Astrocyte (in vitro differentiated cells and primary cell): ENCODE data around the gene CILP2.

Source experiments
- EZH2 ChIP-seq: IDR thresholded peaks from 2 replicates; pipeline ENCODE4 v1.6.1; 2012; ENCODE audit warnings: mild to moderate bottlenecking, low read length, inconsistent platforms; ENCODE audit not compliant: insufficient read depth
- TF ChIP-seq, protein P1 (sequence below): IDR thresholded peaks from 2 replicates; pipeline ENCODE4 v1.5.1; 2011; ENCODE audit warnings: low read depth, mild to moderate bottlenecking, inconsistent platforms, low read length, moderate library complexity; ENCODE audit not compliant: insufficient read depth

DNA sequence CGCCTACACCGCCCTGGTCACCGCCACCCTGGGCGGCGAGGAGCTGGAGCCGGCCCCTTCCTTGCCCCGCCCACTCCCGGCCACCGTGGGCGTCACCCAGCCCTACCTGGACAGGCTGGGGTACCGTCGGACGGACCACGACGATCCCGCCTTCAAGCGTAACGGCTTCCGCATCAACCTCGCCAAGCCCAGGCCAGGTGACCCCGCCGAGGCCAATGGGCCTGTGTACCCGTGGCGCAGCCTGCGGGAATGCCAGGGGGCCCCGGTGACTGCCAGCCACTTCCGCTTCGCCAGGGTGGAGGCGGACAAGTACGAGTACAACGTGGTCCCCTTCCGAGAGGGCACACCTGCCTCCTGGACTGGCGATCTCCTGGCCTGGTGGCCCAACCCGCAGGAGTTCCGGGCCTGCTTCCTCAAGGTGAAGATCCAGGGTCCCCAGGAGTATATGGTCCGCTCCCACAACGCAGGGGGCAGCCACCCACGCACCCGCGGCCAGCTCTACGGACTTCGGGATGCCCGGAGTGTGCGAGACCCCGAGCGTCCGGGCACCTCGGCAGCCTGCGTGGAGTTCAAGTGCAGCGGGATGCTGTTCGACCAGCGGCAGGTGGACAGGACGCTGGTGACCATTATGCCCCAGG, 7.0 kb downstream of the CILP2 start:
- no peak for TF ChIP-seq EZH2
- TF ChIP-seq, protein P1, sequence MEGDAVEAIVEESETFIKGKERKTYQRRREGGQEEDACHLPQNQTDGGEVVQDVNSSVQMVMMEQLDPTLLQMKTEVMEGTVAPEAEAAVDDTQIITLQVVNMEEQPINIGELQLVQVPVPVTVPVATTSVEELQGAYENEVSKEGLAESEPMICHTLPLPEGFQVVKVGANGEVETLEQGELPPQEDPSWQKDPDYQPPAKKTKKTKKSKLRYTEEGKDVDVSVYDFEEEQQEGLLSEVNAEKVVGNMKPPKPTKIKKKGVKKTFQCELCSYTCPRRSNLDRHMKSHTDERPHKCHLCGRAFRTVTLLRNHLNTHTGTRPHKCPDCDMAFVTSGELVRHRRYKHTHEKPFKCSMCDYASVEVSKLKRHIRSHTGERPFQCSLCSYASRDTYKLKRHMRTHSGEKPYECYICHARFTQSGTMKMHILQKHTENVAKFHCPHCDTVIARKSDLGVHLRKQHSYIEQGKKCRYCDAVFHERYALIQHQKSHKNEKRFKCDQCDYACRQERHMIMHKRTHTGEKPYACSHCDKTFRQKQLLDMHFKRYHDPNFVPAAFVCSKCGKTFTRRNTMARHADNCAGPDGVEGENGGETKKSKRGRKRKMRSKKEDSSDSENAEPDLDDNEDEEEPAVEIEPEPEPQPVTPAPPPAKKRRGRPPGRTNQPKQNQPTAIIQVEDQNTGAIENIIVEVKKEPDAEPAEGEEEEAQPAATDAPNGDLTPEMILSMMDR = no peak
